GM19395 (cell line): ENCODE data around the gene CACNB1.

Source experiments
- ATAC-seq: cut with Tn5 transposase; IDR thresholded peaks from one replicate; pipeline ENCODE4 v1.9.1; 2021; ENCODE audit warnings: mild to moderate bottlenecking, moderate library complexity; ENCODE audit not compliant: unreplicated experiment

Gene CACNB1

DNA sequence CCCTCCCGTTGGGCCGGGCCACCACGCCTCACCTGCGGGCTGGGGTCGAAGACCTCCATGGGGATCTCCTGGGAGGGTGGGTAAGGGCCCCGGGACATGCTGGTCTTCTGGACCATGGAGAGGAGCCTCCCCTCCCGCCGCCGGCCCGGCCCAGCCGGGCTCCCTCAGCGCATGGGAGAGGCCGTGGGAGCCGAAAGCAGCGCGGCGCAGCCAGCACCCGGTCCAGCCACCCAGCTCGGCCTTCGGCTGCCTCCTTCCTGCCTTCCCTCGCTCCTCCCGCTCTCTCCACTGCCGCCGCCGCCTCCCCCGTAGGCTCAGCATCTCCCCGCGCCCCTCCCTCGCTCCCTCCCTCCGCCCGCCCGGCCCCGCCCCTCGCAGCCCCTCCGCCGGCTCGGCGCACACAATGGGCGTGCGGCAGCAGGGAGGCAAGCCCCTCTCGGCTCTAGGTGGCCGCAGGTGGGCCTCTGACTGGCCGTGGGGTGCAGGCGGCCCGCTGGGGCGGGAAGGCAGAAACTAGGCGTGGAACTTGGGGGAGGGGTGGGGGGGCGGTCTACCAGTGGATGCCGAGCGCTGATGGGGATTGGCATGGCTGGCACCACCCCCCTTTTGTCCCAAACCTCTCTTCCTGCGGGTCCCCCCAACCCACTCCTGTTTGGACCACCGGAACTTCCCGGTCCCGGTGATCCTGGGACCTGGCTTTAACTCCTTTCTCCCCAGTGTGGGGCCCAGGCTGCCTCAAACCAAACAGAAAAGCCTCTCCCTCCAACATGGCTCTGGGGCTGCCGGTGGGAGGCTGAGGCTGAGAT lies at the start of gene CACNB1:
Gene CACNB1, minus strand, starts transcription at position 290 of the 806 bp plus-strand sequence. Its CDS starts 174 bp downstream, at position 116.
- no peak for ATAC-seq

DNA sequence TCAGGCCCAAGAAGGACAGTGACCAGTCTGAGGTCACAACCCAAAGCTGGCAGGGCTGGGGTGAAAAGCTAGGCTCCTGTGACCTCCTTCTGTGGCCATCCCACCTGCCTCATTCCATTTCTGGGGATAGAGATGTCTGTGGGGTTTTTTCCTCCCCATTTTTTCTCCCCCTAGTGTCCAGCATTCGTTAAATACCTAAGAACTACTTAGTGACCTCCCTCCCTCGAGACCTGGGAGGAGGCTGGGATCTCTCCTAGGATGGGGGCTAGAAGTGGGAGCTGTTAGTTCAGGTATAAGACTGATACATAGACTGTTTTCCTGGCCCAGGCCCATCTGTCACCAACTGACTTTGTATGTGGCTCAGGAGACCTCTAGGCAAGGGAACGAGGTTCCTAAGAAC lies 48.8 kb upstream of the CACNB1 start:
- no peak for ATAC-seq

DNA sequence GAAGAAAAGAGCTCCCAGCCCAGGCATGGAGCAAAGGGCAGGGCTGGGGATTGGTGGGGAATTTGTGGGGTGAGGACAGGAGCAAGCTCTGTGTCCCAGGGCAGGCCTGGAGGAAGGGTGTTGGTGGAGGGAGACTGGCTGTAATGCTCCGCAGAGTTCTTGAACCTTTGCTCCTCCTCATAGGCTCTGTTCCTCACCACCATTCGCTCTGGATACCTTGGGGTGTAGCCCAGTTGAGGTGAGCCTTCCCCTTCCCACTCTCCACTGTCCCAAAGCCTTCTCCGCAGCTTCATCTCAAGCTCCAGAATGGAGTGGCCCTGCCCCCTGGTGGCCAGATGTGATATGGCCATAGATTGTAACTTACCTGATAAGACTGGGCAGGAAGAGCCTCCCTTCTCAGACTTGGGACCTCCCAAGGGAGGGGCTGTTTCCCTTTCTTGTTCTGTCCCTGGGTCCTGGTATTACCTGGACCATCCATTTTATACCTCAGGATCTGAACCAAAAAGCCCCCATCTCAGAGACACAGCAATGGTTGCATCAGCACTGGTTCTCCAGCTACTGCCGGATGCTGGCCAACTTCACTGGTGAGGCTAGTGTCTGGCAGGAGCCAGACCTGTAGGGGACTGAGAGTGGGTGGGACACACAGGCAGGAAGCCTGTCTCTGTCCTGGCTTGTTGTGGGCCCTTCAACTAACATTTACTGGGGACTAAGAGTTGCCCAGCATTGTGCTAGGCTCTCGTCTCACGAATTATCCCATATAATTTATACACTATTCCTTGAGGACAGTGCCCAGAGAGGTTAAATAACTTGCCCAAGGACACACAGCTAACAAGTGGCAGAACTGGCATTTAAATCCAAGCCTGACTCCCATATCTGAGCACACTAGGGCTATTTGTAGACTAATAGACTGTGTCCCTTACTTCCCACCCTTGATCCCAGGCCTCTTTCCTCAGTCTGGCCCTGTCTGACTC lies 47.4 kb upstream of the CACNB1 start:
- no peak for ATAC-seq

DNA sequence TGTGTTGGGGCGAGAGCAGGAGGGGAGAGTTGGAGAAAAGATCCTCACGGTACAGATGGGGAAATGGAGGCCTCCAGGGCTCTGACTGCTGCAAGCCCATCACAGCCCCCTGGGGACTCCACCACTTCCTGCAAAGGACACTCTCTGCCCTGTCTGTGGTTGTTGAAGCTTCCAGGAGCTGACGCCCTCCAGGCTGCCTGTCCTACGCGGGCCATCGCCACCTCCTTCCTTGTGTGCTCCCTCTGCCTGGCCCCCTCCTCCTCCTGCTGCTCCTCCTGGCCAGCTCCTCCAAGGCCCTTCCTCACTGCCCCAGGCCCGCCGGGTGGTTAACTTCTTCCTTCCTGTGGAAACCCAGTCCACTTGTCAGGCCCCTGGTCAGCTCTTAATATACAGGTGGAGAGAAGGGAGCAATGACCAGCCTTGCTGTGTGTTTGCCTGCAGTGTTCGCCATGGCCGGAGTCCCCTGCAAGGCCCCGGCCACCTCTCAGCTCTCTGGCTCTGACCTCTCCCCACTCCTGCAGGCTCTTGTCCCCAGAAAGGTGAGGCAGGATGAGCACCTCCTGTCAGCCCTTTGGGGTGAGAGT lies 46.6 kb upstream of the CACNB1 start:
- ATAC-seq: no peak

DNA sequence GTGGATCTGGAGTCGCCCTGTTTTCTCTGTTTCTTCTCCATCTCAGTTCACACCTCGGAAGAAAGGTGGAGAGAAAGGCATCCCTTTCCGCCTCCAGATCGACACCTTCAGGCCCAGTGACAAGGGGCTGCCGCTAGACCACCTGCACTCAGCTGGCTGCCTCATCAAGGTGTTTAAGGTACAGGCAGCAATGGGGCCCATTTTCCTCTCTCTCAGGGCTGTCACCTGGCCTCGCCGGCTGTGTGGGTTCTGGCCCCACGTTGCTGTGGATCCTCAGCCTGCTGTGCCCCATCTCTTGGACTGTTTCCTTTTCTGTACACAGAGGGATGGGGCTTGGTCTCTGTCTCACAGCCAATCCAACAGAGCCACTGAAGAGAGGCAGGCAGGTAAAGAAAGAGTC lies 45.7 kb upstream of the CACNB1 start:
- ATAC-seq: no peak

DNA sequence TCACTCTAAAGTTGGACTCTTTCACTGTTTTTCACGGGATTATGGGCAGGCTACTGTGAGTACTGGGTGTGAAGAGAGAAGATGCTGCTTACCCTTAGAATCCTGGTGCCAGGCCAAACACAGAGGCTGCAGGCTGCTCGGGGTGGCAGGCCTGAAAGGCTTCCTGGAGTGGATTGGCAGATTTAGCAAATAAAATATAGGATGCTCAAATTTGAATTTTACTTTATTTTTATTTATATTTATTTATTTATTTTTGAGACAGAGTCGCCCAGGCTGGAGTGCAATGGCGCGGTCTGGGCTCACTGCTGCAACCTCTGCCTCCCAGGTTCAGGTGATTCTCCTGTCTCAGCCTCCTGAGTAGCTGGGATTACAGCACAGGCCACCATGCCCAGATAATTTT lies 43.2 kb upstream of the CACNB1 start:
- no peak for ATAC-seq

DNA sequence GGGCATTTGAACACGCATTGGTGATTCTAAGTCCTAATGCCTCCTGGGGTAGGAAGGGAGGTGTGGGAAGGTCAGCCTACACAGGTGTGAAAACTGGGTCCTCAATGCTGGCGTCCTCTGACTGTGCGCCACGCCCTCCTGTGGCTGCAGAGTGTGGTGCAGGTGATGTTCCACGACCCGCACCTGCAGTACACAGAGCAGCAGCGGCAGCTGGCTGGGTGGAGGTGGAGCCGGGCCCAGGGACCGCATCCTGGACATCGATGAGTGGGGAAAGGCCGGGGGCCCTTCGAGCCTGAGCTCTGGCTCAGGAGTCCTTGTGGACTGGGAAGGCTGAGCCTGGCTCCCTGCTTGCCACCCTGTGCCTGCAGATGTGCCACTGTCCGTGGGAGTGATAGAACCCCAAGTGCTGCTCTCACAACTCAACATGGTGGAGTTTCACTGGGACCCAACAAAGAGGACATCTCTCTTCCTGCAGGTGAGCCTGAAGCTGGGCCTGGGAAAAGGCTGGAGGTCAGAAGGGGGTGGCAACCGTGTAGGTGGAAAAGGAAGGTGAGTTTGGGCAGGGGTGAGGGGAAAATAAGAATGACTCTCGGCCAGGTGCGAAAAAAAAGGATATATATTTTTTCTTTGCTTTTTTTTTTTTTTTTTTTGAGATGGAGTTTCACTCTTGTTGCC lies 42.3 kb upstream of the CACNB1 start:
- ATAC-seq: no peak

DNA sequence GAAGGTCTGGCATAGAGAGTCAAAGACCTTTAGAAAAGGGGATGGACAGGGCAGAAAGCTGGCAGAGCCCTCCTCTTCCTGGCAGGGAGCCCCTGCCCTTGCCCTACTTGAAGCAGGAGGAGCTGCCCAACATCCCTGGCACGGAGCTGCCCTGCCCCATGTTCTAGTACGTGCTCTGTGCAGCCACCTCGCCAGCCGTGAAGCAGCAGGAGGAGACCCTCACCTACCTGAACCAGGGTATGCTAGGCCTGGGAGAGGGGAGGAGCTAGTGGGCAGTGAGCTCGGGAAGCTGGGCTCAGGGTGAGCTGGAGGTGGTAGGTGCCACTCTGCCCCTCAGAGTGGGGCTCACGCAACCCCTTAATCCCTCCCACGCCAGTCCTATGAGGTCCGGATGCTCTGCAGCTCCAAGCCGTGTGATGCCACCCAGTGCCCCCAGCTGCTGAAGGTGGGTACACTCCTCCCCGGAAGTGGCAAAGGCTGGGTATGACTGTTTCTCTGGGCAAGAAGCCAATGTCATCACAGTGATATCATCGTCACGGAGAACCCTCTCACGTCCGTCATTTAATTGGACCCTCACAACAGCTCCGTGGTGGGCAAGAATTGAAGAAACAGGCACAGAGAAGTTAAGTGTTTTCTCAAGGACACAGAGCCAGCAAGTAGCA lies 41.0 kb upstream of the CACNB1 start:
- no peak for ATAC-seq

DNA sequence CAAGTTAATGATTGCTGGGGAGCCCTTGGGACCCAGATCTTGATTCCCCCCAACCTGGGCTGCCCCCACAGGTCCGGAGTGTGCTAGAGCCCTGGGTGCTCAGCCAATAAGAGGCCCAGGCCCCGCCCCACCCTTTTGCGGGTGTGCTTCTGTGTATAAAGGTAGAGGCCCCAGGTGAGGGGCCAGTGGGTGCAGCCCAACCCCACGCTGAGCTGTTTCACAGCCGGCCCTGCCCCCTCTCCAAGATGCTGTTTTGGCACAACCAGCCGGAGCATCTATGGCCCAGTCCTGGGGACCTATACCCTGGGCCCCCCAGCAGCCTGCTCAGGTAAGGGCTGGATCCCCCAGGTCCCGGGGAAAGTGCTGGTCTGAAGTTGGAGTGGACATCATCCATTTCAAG lies 40.1 kb upstream of the CACNB1 start:
- no peak for ATAC-seq

DNA sequence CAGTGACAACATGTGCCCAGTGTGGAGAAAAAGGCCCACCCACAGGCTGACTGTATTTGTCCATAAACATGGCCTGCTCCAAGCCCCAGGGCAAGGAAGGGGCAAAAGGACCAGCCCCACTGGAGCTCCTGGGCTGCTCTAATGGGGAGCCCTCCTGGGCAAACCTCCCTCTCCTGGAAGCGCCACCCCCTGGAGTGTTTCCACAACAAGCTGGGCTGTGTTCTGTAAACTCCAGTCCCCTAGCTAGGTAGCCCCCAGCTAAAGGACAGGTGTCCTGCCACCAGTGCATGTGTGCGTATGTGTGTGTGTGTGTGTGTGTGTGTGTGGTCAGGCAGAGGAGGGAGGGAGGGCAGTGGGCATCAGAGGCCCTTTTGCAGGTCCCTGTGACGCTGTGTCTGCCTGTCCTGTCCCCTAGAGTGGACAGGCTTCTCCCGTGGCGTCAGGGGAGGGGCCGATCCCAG lies 39.5 kb upstream of the CACNB1 start:
- ATAC-seq: no peak

DNA sequence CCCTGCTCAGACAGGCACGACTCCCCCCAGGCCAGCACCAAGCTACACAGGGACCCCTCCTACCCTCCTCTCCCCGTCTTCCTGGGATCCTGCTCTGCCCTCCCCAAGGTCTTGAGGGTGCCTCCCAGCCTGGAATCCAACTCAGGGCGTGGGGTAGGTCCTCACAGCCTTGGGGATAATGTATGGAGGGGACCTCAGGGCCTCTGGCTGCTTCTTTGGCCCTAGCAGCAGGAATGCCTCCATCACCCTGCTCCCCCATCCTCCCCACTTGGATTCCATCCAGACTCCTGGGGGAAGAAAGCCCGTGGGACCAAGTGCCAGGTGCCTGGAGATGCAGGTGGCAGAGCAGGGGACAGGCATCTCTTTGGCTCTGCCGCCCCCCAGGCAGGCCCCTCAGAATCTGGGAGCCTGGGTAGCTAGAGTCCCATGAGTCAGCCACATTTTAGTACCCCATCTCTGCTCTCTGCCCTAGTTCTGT lies 39.0 kb upstream of the CACNB1 start:
- ATAC-seq: no peak

DNA sequence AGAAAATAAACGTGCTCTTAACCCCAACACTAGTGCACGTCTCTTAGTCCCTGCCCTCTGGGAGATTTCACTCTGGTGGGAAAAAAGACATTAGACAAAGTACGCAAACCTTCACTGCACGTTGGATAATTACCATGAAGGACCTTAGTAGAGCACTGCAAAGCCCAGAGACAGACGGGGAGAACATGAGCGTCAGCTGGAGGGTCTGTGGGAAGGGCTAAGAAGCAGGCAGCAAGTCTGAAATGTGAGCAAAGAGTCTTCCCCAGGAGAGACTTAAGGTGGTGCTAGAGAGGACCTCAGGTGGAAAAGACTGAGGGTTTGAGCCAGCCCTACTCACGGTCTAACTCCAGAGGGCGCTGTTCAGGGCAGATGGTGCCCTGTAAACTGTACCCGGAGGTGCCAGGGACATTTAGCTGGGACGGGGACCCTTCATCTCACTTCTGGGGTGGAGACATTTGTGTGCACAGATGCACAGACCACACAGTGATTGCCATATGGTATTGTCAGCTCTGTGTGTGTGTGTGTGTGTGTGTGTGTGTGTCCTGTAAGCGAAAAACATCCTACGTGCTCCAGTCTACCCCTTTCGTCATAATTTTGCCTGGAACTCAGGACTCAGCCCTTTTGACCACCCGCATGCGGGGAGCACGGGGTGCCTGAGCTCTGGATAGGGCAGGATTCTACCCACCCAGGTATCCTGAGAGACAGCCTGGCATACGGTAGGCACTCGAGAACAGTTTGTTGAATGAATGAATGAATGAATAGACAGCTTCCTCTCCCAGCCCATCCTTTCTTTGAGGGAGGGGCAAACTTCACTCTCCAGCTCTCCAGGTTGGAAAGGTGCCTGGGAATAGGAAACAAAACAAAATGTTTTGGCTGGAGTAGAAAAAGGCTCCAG lies 38.3 kb upstream of the CACNB1 start:
- no peak for ATAC-seq

DNA sequence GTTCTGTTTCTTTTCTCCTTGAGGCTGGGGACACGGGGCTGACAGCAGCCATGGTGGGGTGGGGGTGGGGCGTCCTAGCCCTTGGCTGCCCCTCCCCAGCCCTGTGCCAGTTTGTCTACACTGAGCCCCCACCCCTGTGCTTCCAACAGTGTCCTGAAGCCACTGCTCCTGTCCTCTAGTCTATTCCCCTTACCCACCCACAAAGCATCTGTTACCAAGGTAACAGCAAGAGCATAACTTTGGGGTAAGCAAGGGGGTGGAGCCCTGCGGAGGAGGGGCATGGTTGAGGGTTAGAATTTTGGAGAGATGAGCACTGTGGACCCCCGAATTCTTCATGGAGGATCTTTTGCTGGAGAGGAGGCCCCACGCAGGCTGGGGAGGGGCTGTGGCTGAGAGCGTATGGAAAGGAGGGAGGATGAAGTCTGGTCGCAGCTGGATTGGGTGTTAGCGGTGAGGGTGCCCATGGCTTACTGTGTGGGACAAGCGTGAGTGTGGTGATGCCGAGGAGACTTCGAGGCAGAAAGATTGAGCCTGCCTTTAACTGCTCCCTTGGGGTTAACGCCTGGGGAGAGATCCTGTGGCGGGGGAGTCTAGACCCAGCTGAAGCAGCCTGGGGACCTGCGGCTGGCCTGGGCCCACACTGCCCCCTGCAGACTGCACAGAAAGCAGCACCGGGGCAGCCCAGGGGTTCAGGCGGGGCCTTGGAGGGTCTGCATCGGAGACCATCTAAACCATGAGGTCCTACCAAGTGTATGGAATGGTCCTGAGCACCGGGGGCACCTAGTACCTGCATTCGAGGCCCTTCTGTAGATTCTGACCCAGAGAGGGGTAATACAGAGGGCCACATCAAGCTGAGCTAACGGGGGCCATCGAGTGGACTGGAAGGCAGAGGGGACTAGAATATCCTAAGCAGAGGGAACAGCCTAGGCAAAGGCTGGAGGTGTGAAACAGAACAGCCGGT lies 34.4 kb upstream of the CACNB1 start:
- ATAC-seq: no peak

DNA sequence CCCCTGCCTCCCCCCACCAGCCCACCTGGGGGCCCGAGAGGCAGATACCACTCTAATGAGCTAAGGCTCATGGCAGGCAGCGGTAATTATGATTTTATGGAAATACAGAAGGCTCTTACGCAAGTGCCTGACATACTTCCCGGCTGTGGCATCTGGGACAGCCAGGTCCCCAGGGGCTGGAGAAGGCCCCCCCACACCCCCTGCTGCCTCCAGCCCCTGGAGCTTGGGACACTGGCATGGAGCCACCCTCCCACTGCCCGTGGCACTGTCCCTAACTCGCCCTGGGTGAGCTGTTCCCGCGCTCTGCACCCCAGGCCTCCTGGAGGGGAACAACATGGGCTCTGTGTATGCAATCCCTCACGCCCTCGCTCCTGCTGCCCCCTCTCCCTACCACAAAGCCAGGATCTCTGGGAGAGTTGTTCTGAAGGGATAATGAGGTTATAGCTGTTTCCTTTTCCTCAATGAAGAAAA lies 33.7 kb upstream of the CACNB1 start:
- ATAC-seq: no peak

DNA sequence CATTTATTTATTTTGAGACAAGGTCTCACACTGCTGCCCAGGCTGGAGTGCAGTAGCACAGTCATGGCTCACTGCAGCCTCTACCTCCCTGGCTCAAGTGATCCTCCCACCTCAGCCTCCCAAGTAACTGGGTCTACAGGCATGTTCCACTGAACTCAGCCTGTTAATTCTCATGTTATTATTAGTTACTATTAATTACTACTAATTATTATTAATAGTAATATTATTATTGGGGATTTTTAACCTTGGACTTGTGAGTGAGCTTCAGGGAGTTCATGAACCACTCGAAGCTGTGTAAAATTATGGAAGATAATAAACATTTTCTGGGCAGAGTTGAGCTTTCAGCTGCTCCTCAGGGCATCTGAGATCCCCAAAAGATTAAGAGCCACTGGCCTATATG lies 32.9 kb upstream of the CACNB1 start:
- no peak for ATAC-seq

DNA sequence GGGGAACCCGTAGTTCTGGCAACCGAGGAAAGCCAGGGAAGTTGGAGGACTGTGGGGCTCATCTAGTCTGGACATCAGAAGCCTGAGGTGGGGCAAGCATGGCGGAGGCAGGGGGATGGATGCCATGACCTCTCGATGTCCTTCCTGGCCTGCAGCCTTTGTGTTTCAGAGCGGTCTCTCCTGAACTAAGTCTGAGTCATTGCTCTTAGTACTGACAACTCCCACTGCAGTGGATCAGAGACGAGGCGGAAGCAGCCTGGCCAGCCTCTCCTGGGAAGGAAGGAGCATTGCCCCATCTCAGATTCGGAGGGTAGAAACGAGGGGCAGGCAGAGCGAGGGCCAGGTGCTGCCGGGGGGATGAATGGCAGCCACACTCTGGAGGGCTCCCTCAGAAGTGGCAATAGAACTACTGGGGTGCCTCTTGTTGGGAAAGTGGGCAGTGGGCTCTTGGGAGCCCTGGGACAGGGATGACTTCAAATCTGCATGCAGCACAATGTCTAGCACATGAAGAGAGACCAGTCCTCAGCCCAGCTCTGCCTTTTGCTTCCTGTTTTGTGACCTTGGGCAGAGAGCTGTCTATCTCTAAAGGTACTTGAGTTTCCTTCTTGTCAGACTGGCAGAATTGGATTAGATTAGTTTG lies 31.9 kb upstream of the CACNB1 start:
- ATAC-seq: no peak

DNA sequence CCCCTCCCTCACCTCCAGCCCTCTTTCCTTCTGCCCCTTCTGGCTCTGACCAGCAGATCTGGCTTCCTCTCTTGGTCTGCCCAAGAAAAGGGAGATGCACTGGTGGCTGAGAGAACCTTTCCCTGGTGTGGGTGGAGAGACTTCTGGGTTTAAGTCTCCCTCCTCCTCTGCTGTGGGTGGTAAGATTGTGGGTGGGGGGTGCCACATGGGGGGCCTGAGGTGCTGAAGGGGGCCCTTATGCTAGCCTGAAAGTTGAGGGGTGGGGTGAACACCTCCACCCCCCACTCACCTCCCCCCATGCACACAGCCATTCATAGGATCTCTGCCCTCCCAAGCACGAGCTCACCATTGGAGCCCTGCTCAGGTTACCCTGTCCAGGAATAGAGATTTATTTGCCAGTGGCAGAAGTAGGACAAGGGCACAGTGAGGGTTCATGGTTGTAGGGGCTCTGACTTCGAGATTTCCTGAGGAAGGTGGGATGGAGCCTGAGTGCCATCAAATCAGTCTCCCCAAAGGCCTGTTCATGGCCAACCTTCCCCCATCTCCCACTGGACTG lies 30.0 kb upstream of the CACNB1 start:
- ATAC-seq: no peak
